C1 segment of cervical spinal cord (tissue), 14 donors: ENCODE measurements around the gene HOXB6.

Experiments used
- DNase-seq, 14 donors: peaks; one replicate each; lab custom pipeline; 2025; lab: John Stamatoyannopoulos, UW

Gene HOXB6

GRCh38 chr17:48579760-48580554 is 24.8 kb downstream of the HOXB6 start:
- DNase-seq: no peak

DNA sequence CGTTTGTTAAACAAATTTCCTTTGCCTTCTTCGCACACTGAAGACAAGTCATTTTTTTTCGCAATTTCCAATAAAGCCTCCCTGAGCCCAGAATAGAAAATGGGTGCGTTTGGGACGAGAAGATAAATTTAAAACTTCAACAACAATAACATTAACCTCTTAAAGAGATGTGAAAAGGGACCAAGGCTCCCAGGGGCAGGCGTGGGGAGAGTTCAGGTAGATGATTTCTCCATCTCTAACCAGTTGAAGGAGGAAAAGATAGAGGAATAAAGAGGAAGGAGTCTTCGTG is 25.4 kb downstream of the HOXB6 start:
- DNase-seq: no peak

DNA sequence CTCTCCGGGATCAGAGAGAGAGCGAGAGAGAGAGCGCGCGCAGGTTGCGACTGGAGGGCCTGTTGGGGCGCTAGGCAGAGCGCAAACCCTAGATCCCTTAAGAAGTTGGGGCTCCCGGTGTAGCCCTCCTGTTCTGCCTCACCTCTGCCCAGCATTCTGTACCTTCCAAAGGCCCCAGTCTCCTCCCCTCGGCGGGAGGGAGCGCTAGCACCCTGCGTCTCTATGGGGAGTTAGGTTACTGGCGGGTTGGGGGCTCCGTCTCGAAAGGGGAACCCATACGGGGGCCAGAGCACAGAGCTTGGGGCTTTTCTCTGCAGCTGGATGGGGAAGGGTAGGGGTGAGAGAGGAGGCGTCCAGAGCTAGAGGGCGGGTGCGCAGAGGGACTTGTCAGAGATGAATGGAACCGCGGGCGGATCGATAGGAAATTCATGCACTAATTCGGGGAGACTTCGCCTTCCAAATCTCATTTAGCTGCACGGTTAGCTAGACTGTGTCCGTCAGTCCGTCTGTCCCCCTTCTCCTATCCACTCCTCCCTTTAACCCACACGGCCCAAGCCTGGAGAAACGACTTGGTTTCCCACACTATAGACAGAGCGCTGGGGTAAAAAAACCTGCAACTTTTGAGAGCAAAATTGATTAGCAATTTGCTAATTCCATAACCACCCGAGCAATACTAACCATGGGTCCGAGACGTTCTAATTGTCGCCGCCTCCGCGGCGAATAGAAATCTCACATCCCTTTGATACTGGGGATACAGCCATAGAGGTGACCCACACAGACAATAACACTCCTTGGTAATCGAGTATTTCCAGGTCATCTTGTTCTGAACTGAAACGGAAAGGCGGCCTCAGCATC is 25.9 kb downstream of the HOXB6 start:
- no peak for DNase-seq

GRCh38 chr17:48577946-48578615 is 26.7 kb downstream of the HOXB6 start, which contains the start of gene HOXB4:
Gene HOXB4, minus strand, starts transcription at chr17:48578350. Its CDS starts 31 bp downstream, at chr17:48578319.
- DNase-seq: peak in 10 of 14 donors; percentile 40 to 78 (median 63)

- DNase-seq: no peak
Observed at GRCh38 chr17:48577330-48577945, 27.3 kb downstream of the HOXB6 start.

DNA sequence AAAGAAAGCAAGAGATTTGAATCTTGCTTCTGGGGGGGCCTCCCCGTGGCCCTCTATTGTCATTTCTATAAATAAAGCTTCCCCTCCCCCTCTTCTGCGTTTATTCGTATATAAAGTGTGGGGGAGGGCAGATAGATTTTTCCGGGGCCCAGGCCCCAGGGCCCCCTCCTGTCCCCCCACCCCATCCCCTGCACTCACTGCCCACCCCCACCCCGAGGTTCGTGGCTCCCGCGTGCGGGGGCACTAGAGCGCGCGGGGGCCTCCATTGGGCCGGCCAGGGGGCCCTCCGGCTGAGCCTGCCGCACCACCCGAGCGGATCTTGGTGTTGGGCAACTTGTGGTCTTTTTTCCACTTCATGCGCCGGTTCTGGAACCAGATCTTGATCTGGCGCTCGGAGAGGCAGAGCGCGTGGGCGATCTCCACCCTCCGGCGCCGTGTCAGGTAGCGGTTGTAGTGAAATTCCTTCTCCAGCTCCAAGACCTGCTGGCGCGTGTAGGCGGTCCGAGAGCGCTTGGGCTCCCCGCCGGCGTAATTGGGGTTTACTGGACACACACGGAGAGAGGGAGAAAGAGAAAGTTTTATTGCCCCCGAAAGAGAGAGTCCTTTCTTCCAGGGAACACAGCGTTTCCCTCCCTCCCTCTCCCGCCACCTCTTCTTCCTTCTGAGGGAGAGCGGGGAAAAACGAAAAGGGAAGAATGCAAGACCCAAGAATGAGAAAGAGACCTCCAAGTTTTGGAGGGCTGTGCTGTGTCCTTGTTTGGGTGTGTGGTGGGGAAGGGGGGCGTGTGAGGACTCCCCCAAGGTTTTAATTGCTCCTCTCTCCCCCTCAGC is 28.1 kb downstream of the HOXB6 start:
- no peak for DNase-seq

- DNase-seq: peak in 2 of 14 donors; percentile 39 to 66
Observed at GRCh38 chr17:48575673-48576478, 28.9 kb downstream of the HOXB6 start.

GRCh38 chr17:48575066-48575582 is 29.7 kb downstream of the HOXB6 start:
- DNase-seq: no peak

DNA sequence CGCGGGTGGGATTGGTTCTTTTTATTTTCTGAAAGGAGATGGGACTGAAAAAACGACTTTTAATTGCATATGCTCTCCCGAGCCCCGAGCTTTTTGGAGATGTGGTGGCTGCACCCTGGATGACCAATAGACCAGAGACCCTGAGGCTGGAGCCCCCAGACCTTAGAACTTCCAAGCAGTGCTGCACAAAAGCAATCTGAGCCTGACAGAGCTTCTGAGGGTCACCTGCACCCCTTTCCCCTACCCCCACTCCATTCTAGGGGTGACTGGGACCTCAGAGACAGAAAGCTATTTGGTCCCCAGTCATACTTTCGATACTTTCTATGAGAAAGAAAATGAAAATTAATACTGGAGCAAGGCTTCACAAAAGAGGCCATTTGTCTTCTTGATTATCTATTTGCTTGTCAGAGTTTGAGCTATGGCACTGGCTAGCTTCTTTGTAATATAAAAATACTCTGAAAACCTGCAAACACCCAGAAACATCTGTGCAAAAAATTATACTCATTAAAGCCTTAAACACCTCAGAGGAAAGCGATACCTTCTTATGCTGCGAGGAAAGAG is 30.2 kb downstream of the HOXB6 start:
- DNase-seq: no peak

- DNase-seq: no peak
Observed at GRCh38 chr17:48571826-48572417, 32.9 kb downstream of the HOXB6 start.

GRCh38 chr17:48571024-48571818 is 33.6 kb downstream of the HOXB6 start:
- peak in 1 of 14 donors; percentile 32 for DNase-seq

DNA sequence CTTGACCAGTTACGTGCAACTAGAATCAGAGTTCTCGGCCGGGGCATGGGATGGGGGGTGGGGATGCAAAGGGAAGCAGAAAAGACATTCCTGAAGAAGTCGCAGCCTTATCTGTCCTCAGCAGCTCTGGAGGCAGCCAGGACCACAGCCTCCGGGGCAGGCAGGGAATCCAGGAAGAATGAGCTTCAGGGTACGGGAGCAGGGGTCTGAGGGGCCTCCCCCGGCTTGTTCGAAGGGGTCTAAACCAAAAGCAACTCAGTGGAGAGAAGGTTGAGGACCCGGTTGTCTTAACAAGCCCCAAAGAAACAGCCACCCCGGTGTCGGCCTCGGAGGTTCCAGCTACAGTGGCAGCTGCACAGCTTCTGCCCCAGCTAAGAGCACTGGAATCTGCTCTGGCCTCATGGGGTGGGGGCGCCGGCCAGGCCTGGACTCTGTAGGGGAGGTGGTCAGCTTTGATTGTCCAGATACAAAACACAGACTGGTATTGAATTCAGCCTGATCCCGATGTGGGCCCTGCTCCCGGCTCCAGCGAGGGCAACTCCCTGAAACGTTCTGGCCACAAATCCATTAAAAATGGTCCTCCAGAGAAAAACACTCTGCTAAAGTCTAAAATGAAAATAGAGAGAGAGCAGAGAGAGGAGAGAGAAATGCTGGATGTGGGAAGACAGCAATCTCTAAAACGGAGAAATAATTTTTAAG is 34.3 kb downstream of the HOXB6 start:
- DNase-seq: no peak

GRCh38 chr17:48569674-48570324 is 35.0 kb downstream of the HOXB6 start:
- no peak for DNase-seq

DNA sequence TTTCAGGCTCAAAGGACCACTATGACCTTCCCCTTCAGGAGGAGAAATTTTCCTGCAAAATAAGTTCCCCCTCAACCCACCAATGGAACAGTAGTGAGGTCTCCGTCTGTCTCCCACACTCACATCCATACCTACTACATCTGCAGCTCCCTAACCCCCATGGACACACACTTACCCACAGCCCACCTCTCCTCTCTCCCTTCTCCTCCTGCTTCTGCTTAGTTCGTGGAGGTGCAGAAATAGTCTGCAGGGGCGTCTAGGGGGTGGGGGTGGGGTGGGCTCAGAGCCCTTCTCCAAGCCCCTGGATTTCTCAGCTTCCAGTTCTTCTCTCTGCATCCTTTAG is 35.6 kb downstream of the HOXB6 start:
- DNase-seq: no peak

DNA sequence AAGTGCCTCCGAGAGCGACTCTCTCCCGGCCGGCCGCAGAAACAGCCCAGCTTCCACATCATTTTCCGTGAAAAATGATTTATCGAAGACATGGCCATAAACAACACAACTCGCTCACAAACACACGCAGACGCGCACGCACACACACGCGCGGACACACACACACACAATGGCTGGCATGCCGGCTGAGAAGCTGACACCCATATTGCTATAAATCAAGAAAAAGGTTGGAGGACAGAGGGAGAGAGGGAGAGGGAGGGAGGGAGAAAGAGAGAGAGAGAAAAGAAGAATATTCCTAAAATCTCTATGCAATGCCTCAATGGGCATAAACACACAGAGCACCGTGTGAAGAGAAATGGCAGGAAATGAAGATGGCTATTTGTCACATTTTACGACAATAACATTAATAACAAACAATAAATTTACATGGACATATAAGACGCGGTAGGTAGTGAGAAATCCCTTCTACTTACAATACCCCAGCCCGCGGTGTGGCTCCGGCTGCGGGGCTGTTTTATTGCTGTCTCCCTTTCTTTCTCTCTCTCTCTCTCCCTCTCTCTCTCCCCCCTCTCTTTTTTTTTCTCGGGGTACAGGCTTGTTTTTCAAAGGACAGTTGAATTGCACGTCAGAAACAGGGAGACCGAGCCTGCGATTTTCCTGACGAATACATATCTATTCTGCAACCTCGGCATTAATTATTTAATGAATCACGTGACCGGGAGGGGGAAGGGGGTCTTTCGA is 36.1 kb downstream of the HOXB6 start:
- no peak for DNase-seq

- DNase-seq: no peak
Observed at GRCh38 chr17:48567646-48568354, 37.0 kb downstream of the HOXB6 start.
